Kidney capillary endothelial cell (primary cell): Measurements from ENCODE around the gene DUOX2.
"Not testable (repeated sequence)": the region's sequence is repeated elsewhere in the genome, so short reads cannot be mapped to it uniquely, and the experiment has no call there.

Experiments used
- DNase-seq: peaks from one replicate; pipeline ENCODE4 v3.0.0-alpha.2; 2018; ENCODE audit warnings: low spot score

DUOX2 gene

GRCh38 chr15:45100884-45101625 is 12.9 kb downstream of the DUOX2 start:
- DNase-seq = no peak

- no peak for DNase-seq
Measured at GRCh38 chr15:45099549-45100165, 14.3 kb downstream of the DUOX2 start.

- no peak for DNase-seq
Measured at GRCh38 chr15:45097466-45097865, 16.5 kb downstream of the DUOX2 start.

GRCh38 chr15:45095661-45096060 is 18.3 kb downstream of the DUOX2 start:
- DNase-seq = no peak

- no peak for DNase-seq
Measured at GRCh38 chr15:45094358-45094730, 19.6 kb downstream of the DUOX2 start.

- no peak for DNase-seq
Measured at GRCh38 chr15:45093622-45094357, 20.2 kb downstream of the DUOX2 start.

GRCh38 chr15:45093013-45093412 is 21.0 kb downstream of the DUOX2 start:
- no peak for DNase-seq

GRCh38 chr15:45091576-45091975 is 22.4 kb downstream of the DUOX2 start:
- no peak for DNase-seq

GRCh38 chr15:45091161-45091560 is 22.8 kb downstream of the DUOX2 start:
- DNase-seq = no peak

- DNase-seq = no peak
Measured at GRCh38 chr15:45089712-45090373, 24.1 kb downstream of the DUOX2 start.

- DNase-seq = no peak
Measured at GRCh38 chr15:45088801-45089711, 24.9 kb downstream of the DUOX2 start.

GRCh38 chr15:45087513-45087912 is 26.5 kb downstream of the DUOX2 start:
- no peak for DNase-seq

GRCh38 chr15:45084163-45084562 is 29.8 kb downstream of the DUOX2 start:
- no peak for DNase-seq

- DNase-seq = no peak
Measured at GRCh38 chr15:45083223-45083622, 30.7 kb downstream of the DUOX2 start.

- DNase-seq = not testable (repeated sequence)
Measured at GRCh38 chr15:45082412-45082811, 31.6 kb downstream of the DUOX2 start.

- not testable (repeated sequence) for DNase-seq
Measured at GRCh38 chr15:45080593-45080992, 33.4 kb downstream of the DUOX2 start.

GRCh38 chr15:45079628-45080246 is 34.2 kb downstream of the DUOX2 start:
- DNase-seq = not testable (repeated sequence)

- DNase-seq = not testable (repeated sequence)
Measured at GRCh38 chr15:45079201-45079600, 34.8 kb downstream of the DUOX2 start.

GRCh38 chr15:45077391-45077790 is 36.6 kb downstream of the DUOX2 start:
- not testable (repeated sequence) for DNase-seq

GRCh38 chr15:45075440-45076320 is 38.3 kb downstream of the DUOX2 start:
- not testable (repeated sequence) for DNase-seq
